Fibroblast of lung (primary cell): Measurements from ENCODE around the gene KRTAP5-6. TPM values are rescaled to one million over a fixed set of nuclear protein-coding genes. Genes with fewer than 3 reads are reported as not detected.

Experiments
- DNase-seq, 2 donors: peaks; one replicate each; pipeline versions ENCODE4 v3.0.0 to v3.0.0-alpha.2; 2010; ENCODE audit warnings: low read depth in 2 of 2
- H2AFZ ChIP-seq: 2 replicates; pipeline ENCODE4 v1.5.1; 2012; ENCODE audit warnings: low read length, control low read depth, inconsistent platforms
- H3K27ac ChIP-seq: 2 replicates; pipeline ENCODE4 v1.5.1; 2011; ENCODE audit warnings: low read length, control low read depth; ENCODE audit not compliant: insufficient read depth
- H3K27me3 ChIP-seq: 2 replicates; pipeline ENCODE4 v1.5.1; 2011; ENCODE audit warnings: mild to moderate bottlenecking, low read length; ENCODE audit not compliant: control insufficient read depth, insufficient read depth
- H3K36me3 ChIP-seq: 2 replicates; pipeline ENCODE4 v1.5.1; 2011; ENCODE audit warnings: low read length; ENCODE audit not compliant: control insufficient read depth, insufficient read depth
- H3K4me1 ChIP-seq: 2 replicates; pipeline ENCODE4 v1.5.1; 2011; ENCODE audit warnings: low read length; ENCODE audit not compliant: control insufficient read depth, insufficient read depth; ENCODE audit errors: extremely low read depth
- H3K4me2 ChIP-seq: 2 replicates; pipeline ENCODE4 v1.5.1; 2011; ENCODE audit warnings: low read length, control low read depth; ENCODE audit not compliant: insufficient read depth; ENCODE audit errors: extremely low read depth
- H3K4me3 ChIP-seq, 4 experiments: fragments of 200-600 bp in 1 of 4; sonication (generic) in 1 of 4; replicated peaks in 1 of 4; 2 replicates each; pipeline ENCODE4 v1.5.1; 2011 to 2016; ENCODE audit warnings: low read length in 4 of 4, low read depth in 3 of 4, mild to moderate bottlenecking in 3 of 4, control low read depth in 2 of 4, inconsistent platforms in 1 of 4, mixed read lengths in 1 of 4; ENCODE audit not compliant: insufficient read depth in 1 of 4; ENCODE audit errors: control extremely low read depth in 1 of 4
- H3K79me2 ChIP-seq: 2 replicates; pipeline ENCODE4 v1.5.1; 2012; ENCODE audit warnings: mild to moderate bottlenecking, low read length, inconsistent platforms; ENCODE audit not compliant: control insufficient read depth, insufficient read depth
- H3K9ac ChIP-seq: 2 replicates; pipeline ENCODE4 v1.5.1; 2011; ENCODE audit warnings: mild to moderate bottlenecking, low read length, control low read depth; ENCODE audit not compliant: insufficient read depth
- H3K9me3 ChIP-seq: 2 replicates; pipeline ENCODE4 v1.5.1; 2012; ENCODE audit warnings: low read depth, low read length; ENCODE audit not compliant: control insufficient read depth, insufficient read depth
- H4K20me1 ChIP-seq: 2 replicates; pipeline ENCODE4 v1.5.1; 2011; ENCODE audit warnings: low read length; ENCODE audit not compliant: control insufficient read depth, insufficient read depth; ENCODE audit errors: extremely low read depth
- EZH2 ChIP-seq: IDR thresholded peaks from 2 replicates; pipeline ENCODE4 v1.5.1; 2012; ENCODE audit warnings: low read length, control low read depth, mild to moderate bottlenecking; ENCODE audit errors: missing control alignments
- polyA plus RNA-seq, 2 donors: library from polyadenylated mRNA; depleted of rRNA in 1 of 2; stranded (reverse) in 1 of 2; unstranded in 1 of 2; fragments of >200 nt; gene quantifications; 2 replicates each; pipeline ENCODE4 v1.2.1, GENCODE V29; 2011 to 2012; ENCODE audit warnings: missing spikeins in 1 of 2
- total RNA-seq: library from RNA; depleted of rRNA; stranded (reverse); fragments of >200 nt; gene quantifications from 2 replicates; pipeline ENCODE4 v1.2.1, GENCODE V29; 2014
- TF ChIP-seq, protein P1 (sequence below), 2 donors: IDR thresholded peaks in 1 of 2; conservative IDR thresholded peaks in 1 of 2; 1 replicate in 1 of 2; 2 replicates in 1 of 2; pipeline ENCODE4 v1.5.1; 2011 to 2012; ENCODE audit warnings: low read length in 2 of 2, control low read depth in 1 of 2, inconsistent platforms in 1 of 2, low read depth in 1 of 2, mild to moderate bottlenecking in 1 of 2

Gene KRTAP5-6
- total and polyA plus RNA-seq, 2 donors (not counting 1 experiment from before 2014, with no cell fraction given) = not detected

- no peak for DNase-seq
- Histone ChIP-seq H3K4me1 (no peaks in the 10 kb centered on the region), H3K27ac (no peak overlapping the region), H3K4me3 (no peak overlapping the region), H4K20me1 (no peaks in the 10 kb centered on the region), H3K9ac (no peak overlapping the region), H3K4me2 (no peak overlapping the region), H3K27me3 (peaks cover 4% of the 10 kb centered on the region), H3K79me2 (no peaks in the 10 kb centered on the region), H3K36me3 (no peaks in the 10 kb centered on the region), H2AFZ (no peak overlapping the region), H3K9me3 (no peaks in the 10 kb centered on the region)
- TF ChIP-seq, protein P1, sequence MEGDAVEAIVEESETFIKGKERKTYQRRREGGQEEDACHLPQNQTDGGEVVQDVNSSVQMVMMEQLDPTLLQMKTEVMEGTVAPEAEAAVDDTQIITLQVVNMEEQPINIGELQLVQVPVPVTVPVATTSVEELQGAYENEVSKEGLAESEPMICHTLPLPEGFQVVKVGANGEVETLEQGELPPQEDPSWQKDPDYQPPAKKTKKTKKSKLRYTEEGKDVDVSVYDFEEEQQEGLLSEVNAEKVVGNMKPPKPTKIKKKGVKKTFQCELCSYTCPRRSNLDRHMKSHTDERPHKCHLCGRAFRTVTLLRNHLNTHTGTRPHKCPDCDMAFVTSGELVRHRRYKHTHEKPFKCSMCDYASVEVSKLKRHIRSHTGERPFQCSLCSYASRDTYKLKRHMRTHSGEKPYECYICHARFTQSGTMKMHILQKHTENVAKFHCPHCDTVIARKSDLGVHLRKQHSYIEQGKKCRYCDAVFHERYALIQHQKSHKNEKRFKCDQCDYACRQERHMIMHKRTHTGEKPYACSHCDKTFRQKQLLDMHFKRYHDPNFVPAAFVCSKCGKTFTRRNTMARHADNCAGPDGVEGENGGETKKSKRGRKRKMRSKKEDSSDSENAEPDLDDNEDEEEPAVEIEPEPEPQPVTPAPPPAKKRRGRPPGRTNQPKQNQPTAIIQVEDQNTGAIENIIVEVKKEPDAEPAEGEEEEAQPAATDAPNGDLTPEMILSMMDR (conservative IDR thresholded peaks at IDR 0.05 in 1 of 2, IDR thresholded peaks at IDR 0.05 in 1 of 2; ENCODE audit: low read depth in 1 of 2, low read length in 2 of 2) = no peak
- no peak for TF ChIP-seq EZH2
Measured at GRCh38 chr11:1655168-1656060, 41.6 kb upstream of the KRTAP5-6 start.

DNA sequence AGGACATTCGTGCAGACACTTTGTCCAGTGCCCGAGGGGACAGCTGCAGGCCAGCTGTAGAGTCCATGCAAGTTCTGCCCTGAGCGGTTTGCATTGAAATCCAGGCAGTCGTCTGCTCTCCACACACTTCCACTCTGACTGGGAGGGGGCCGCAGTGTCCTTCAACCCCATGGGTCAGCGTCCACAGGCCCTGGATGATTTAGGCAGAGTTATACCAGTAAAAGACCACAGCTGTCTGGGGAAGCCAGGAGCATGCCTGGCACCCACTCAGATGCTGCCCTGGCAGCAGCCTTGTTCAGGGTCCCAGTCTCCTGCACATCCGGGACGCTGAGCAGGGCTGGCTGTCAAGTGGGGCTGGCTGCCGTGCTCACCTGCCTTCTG, 40.9 kb upstream of the KRTAP5-6 start:
- Histone ChIP-seq H3K79me2 (no peaks in the 10 kb centered on the region), H3K9me3 (no peaks in the 10 kb centered on the region), H3K9ac (no peak overlapping the region), H2AFZ (no peak overlapping the region), H3K4me2 (no peak overlapping the region), H4K20me1 (no peaks in the 10 kb centered on the region), H3K27me3 (peaks cover 4% of the 10 kb centered on the region), H3K4me3 (no peak overlapping the region), H3K4me1 (no peaks in the 10 kb centered on the region), H3K36me3 (no peaks in the 10 kb centered on the region), H3K27ac (no peak overlapping the region)
- no peak for DNase-seq
- TF ChIP-seq EZH2 = no peak
- TF ChIP-seq, protein P1 (conservative IDR thresholded peaks at IDR 0.05 in 1 of 2, IDR thresholded peaks at IDR 0.05 in 1 of 2; ENCODE audit: low read depth in 1 of 2, low read length in 2 of 2) = no peak

DNA sequence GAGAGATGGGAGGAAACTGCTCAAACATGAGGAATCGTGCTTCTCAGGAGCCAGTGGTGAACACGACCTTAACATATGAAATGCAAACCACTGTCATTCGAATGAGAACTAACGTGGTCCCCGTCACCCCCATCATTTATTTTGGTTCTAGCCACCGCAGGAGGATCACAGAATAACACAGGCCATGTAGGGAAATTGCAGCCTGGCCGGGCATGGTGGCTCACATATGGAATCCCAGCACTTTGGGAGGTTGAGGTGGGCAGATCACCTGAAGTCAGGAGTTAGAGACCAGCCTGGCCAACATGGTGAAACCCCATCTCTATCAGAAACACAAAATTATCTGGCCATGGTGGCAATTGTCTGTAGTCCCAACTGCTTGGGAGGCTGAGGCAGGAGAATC, 40.3 kb upstream of the KRTAP5-6 start:
- Histone ChIP-seq H4K20me1 (no peaks in the 10 kb centered on the region), H3K36me3 (no peaks in the 10 kb centered on the region), H3K9ac (no peak overlapping the region), H3K79me2 (no peaks in the 10 kb centered on the region), H3K27me3 (peaks cover 4% of the 10 kb centered on the region), H3K9me3 (no peaks in the 10 kb centered on the region), H2AFZ (no peak overlapping the region), H3K4me1 (no peaks in the 10 kb centered on the region), H3K4me3 (no peak overlapping the region), H3K4me2 (no peak overlapping the region), H3K27ac (no peak overlapping the region)
- TF ChIP-seq, protein P1 (conservative IDR thresholded peaks at IDR 0.05 in 1 of 2, IDR thresholded peaks at IDR 0.05 in 1 of 2; ENCODE audit: low read depth in 1 of 2, low read length in 2 of 2) = no peak
- no peak for TF ChIP-seq EZH2
- no peak for DNase-seq
